NCI-H2196 (cell line): Measurements from ENCODE around the gene TFPI.

Experiments
- DNase-seq: peaks from one replicate; lab custom pipeline; 2025; ENCODE audit not compliant: unreplicated experiment; lab: John Stamatoyannopoulos, UW

The TFPI gene

GRCh38 chr2:187506416-187506815 is 47.8 kb downstream of the TFPI start:
- no peak for DNase-seq

- DNase-seq, result no peak
Observed at GRCh38 chr2:187505065-187505672, 49.1 kb downstream of the TFPI start.

- no peak for DNase-seq
Observed at GRCh38 chr2:187504312-187504921, 49.8 kb downstream of the TFPI start.

GRCh38 chr2:187503700-187504099 is 50.5 kb downstream of the TFPI start:
- no peak for DNase-seq

GRCh38 chr2:187502467-187502866 is 51.8 kb downstream of the TFPI start:
- DNase-seq, result no peak

GRCh38 chr2:187500585-187501359 is 53.5 kb downstream of the TFPI start:
- no peak for DNase-seq

- DNase-seq, result peak; percentile 27
Observed at GRCh38 chr2:187499941-187500532, 54.2 kb downstream of the TFPI start.

GRCh38 chr2:187497858-187498463 is 56.3 kb downstream of the TFPI start:
- DNase-seq, result no peak

- no peak for DNase-seq
Observed at GRCh38 chr2:187497140-187497539, 57.1 kb downstream of the TFPI start.

GRCh38 chr2:187495324-187495723 is 58.9 kb downstream of the TFPI start:
- DNase-seq, result no peak

GRCh38 chr2:187493877-187494568 is 60.2 kb downstream of the TFPI start:
- DNase-seq, result no peak

- DNase-seq, result no peak
Observed at GRCh38 chr2:187493180-187493579, 61.1 kb downstream of the TFPI start.

- no peak for DNase-seq
Observed at GRCh38 chr2:187486241-187486640, 68.0 kb downstream of the TFPI start.

GRCh38 chr2:187485523-187485922 is 68.7 kb downstream of the TFPI start:
- no peak for DNase-seq

GRCh38 chr2:187483537-187483936 is 70.7 kb downstream of the TFPI start:
- no peak for DNase-seq

GRCh38 chr2:187482796-187483195 is 71.4 kb downstream of the TFPI start:
- no peak for DNase-seq

- DNase-seq, result no peak
Observed at GRCh38 chr2:187481543-187481942, 72.7 kb downstream of the TFPI start.

- no peak for DNase-seq
Observed at GRCh38 chr2:187478719-187479118, 75.5 kb downstream of the TFPI start.

GRCh38 chr2:187477051-187477450 is 77.2 kb downstream of the TFPI start:
- DNase-seq, result no peak

- DNase-seq, result no peak
Observed at GRCh38 chr2:187475499-187476248, 78.6 kb downstream of the TFPI start.
